ENCODE measurements around the gene DOCK2.

DOCK2 gene

GRCh38 chr5:169826618-169827017, 189.5 kb downstream of the DOCK2 start:
- no peaks in the 10 kb centered on the region for H3K9me2 ChIP-seq (replicated peaks; ENCODE audit: insufficient read depth, low read length)
- no peaks in the 10 kb centered on the region for H4K20me1 ChIP-seq (ENCODE audit: low read depth, low read length)
- TF ChIP-seq EZH2phosphoT487 (conservative IDR thresholded peaks at IDR 0.05; ENCODE audit: low read length) (no peak), CTCF (IDR thresholded peaks at IDR 0.05; ENCODE audit: insufficient read depth, low read length, poor library complexity, severe bottlenecking) (no peak)

GRCh38 chr5:169827769-169828168, 190.7 kb downstream of the DOCK2 start:
- H3K9me2 ChIP-seq (replicated peaks; ENCODE audit: insufficient read depth, low read length), result no peaks in the 10 kb centered on the region
- no peaks in the 10 kb centered on the region for H3F3A ChIP-seq (ENCODE audit: insufficient read depth)
- H4K20me1 ChIP-seq (ENCODE audit: low read depth, low read length), result no peaks in the 10 kb centered on the region

More at GRCh38 chr5:169826618-169827017, 189.5 kb downstream of the DOCK2 start:
- H3F3A ChIP-seq (ENCODE audit: insufficient read depth), result no peaks in the 10 kb centered on the region
- no peaks in the 10 kb centered on the region for H3K9me3 ChIP-seq (ENCODE audit: insufficient read depth, low read length)
- peaks cover 6% of the 10 kb centered on the region; the same call in 1 of the 2 replicates for H3K36me3 ChIP-seq (ENCODE audit: low read length)
- no peak overlapping the region for H2AFZ ChIP-seq (ENCODE audit: low read depth, low read length, severe bottlenecking)
- 0 out of 2 replicates have a peak, but pooled peaks cover 5% of the 10 kb centered on the region for H3K79me2 ChIP-seq (ENCODE audit: insufficient read depth, low read length)
- H3K4me3 ChIP-seq (ENCODE audit: insufficient read depth, low read length, poor library complexity, severe bottlenecking), result no peak overlapping the region
- no peak overlapping the region for H3K9ac ChIP-seq (ENCODE audit: low read length)
- no peak overlapping the region for H3K4me2 ChIP-seq (ENCODE audit: low read depth, low read length, poor library complexity, severe bottlenecking)
- no peak overlapping the region for H3K27ac ChIP-seq (ENCODE audit: low read depth, low read length)
- no peaks in the 10 kb centered on the region for H3K27me3 ChIP-seq (ENCODE audit: low read length)

GRCh38 chr5:169828385-169828784, 191.3 kb downstream of the DOCK2 start:
- no peaks in the 10 kb centered on the region for H3K9me3 ChIP-seq (ENCODE audit: insufficient read depth, low read length)
- TF ChIP-seq EZH2phosphoT487 (conservative IDR thresholded peaks at IDR 0.05; ENCODE audit: low read length), result no peak
- TF ChIP-seq CTCF (IDR thresholded peaks at IDR 0.05; ENCODE audit: insufficient read depth, low read length, poor library complexity, severe bottlenecking), result no peak
- no peaks in the 10 kb centered on the region for H4K20me1 ChIP-seq (ENCODE audit: low read depth, low read length)
- no peak overlapping the region for H3K4me3 ChIP-seq (ENCODE audit: insufficient read depth, low read length, poor library complexity, severe bottlenecking)
- 0 out of 2 replicates have a peak, but pooled peaks cover 5% of the 10 kb centered on the region for H3K79me2 ChIP-seq (ENCODE audit: insufficient read depth, low read length)
- H3K4me2 ChIP-seq (ENCODE audit: low read depth, low read length, poor library complexity, severe bottlenecking), result no peak overlapping the region
- peaks cover 6% of the 10 kb centered on the region; the same call in 1 of the 2 replicates for H3K36me3 ChIP-seq (ENCODE audit: low read length)
- H3F3A ChIP-seq (ENCODE audit: insufficient read depth), result no peaks in the 10 kb centered on the region
- H3K9ac ChIP-seq (ENCODE audit: low read length), result no peak overlapping the region
- H3K27me3 ChIP-seq (ENCODE audit: low read length), result no peaks in the 10 kb centered on the region
- no peak overlapping the region for H2AFZ ChIP-seq (ENCODE audit: low read depth, low read length, severe bottlenecking)
- no peaks in the 10 kb centered on the region for H3K9me2 ChIP-seq (replicated peaks; ENCODE audit: insufficient read depth, low read length)
- no peak overlapping the region for H3K27ac ChIP-seq (ENCODE audit: low read depth, low read length)

More at GRCh38 chr5:169827769-169828168, 190.7 kb downstream of the DOCK2 start:
- no peak for TF ChIP-seq CTCF (IDR thresholded peaks at IDR 0.05; ENCODE audit: insufficient read depth, low read length, poor library complexity, severe bottlenecking)
- TF ChIP-seq EZH2phosphoT487 (conservative IDR thresholded peaks at IDR 0.05; ENCODE audit: low read length), result no peak
- Histone ChIP-seq H3K27me3 (ENCODE audit: low read length) (no peaks in the 10 kb centered on the region), H3K36me3 (ENCODE audit: low read length) (peaks cover 6% of the 10 kb centered on the region; the same call in 1 of the 2 replicates), H3K4me2 (ENCODE audit: low read depth, low read length, poor library complexity, severe bottlenecking) (no peak overlapping the region), H3K9me3 (ENCODE audit: insufficient read depth, low read length) (no peaks in the 10 kb centered on the region), H3K79me2 (ENCODE audit: insufficient read depth, low read length) (0 out of 2 replicates have a peak, but pooled peaks cover 5% of the 10 kb centered on the region), H3K27ac (ENCODE audit: low read depth, low read length) (no peak overlapping the region), H3K4me3 (ENCODE audit: insufficient read depth, low read length, poor library complexity, severe bottlenecking) (no peak overlapping the region), H3K9ac (ENCODE audit: low read length) (no peak overlapping the region), H2AFZ (ENCODE audit: low read depth, low read length, severe bottlenecking) (no peak overlapping the region)
